Measurements from ENCODE around the gene ADGRL3. TPM values are rescaled to one million over a fixed set of nuclear protein-coding genes. Genes with fewer than 3 reads are reported as not detected.

ADGRL3 gene
- total RNA-seq, 2 experiments from 2014 or later, result not detected

DNA sequence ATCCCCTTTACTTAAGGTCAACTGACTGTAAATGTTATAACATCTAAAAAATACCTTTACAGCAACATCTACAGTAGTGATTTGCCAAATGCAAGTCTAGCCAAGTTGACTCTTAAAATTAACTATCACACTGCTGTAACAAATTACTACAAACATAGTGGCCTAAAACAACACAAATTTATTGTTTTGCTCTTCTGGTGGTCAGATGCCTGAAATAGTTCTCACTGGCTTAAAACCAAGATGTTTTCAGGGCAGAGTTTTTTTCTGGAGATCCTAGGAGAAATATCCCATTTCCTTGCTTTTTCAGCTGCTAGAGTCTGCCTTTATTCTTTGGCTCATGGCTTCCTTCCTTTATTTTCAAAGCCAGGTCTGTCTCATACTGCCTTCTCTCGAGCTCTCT is 120.5 kb downstream of the ADGRL3 start:
- H3K36me3 Mint-ChIP-seq (ENCODE audit: low read depth), result no peaks in the 10 kb centered on the region
- no peaks in the 10 kb centered on the region for H3K27me3 Mint-ChIP-seq
- H3K4me3 Mint-ChIP-seq, result no peak overlapping the region
- H3K4me1 Mint-ChIP-seq (ENCODE audit: low read depth), result no peaks in the 10 kb centered on the region
- DNase-seq (no peak), ATAC-seq (no peak)
- TF ChIP-seq CTCF (IDR thresholded peaks at IDR 0.05), result no peak
- intact Hi-C loops (cut with micrococcal nuclease), result no loop called here
- H3K27ac Mint-ChIP-seq, result no peak overlapping the region
- POLR2A ChIA-PET, result no interaction called here
- CTCF ChIA-PET, result no interaction called here
- peaks cover 12% of the 10 kb centered on the region for H3K9me3 Mint-ChIP-seq

- H3K4me3 Mint-ChIP-seq, result no peak overlapping the region
- intact Hi-C loops (cut with micrococcal nuclease), result no loop called here
- H3K27me3 Mint-ChIP-seq, result no peaks in the 10 kb centered on the region
- no peak for TF ChIP-seq CTCF (IDR thresholded peaks at IDR 0.05)
- no peaks in the 10 kb centered on the region for H3K4me1 Mint-ChIP-seq (ENCODE audit: low read depth)
- no peak overlapping the region for H3K27ac Mint-ChIP-seq
- DNase-seq (no peak), ATAC-seq (no peak)
- ChIA-PET POLR2A (no interaction called here), CTCF (no interaction called here)
- H3K36me3 Mint-ChIP-seq (ENCODE audit: low read depth), result no peaks in the 10 kb centered on the region
- H3K9me3 Mint-ChIP-seq, result peaks cover 7% of the 10 kb centered on the region
Measured at GRCh38 chr4:61332693-61333092, 132.6 kb downstream of the ADGRL3 start.

GRCh38 chr4:61333490-61333889 is 133.4 kb downstream of the ADGRL3 start:
- ChIA-PET CTCF (no interaction called here), POLR2A (no interaction called here)
- Mint-ChIP-seq H3K4me3 (no peak overlapping the region), H3K9me3 (peaks cover 7% of the 10 kb centered on the region), H3K27me3 (no peaks in the 10 kb centered on the region), H3K27ac (no peak overlapping the region), H3K4me1 (ENCODE audit: low read depth) (no peaks in the 10 kb centered on the region), H3K36me3 (ENCODE audit: low read depth) (no peaks in the 10 kb centered on the region)
- no peak for TF ChIP-seq CTCF (IDR thresholded peaks at IDR 0.05)
- intact Hi-C loops (cut with micrococcal nuclease), result no loop called here
- ATAC-seq (no peak), DNase-seq (no peak)

- no peaks in the 10 kb centered on the region for H3K4me1 Mint-ChIP-seq (ENCODE audit: low read depth)
- ATAC-seq, result no peak
- H3K27me3 Mint-ChIP-seq, result no peaks in the 10 kb centered on the region
- no peaks in the 10 kb centered on the region for H3K9me3 Mint-ChIP-seq
- no peak overlapping the region for H3K27ac Mint-ChIP-seq
- no peak for DNase-seq
- ChIA-PET POLR2A (no interaction called here), CTCF (no interaction called here)
- intact Hi-C loops (cut with micrococcal nuclease), result no loop called here
- H3K36me3 Mint-ChIP-seq (ENCODE audit: low read depth), result no peaks in the 10 kb centered on the region
- no peak for TF ChIP-seq CTCF (IDR thresholded peaks at IDR 0.05)
- H3K4me3 Mint-ChIP-seq, result no peak overlapping the region
Measured at GRCh38 chr4:61335241-61335763, 135.2 kb downstream of the ADGRL3 start.

- no peak for DNase-seq
- H3K4me3 Mint-ChIP-seq, result no peak overlapping the region
- no peaks in the 10 kb centered on the region for H3K27me3 Mint-ChIP-seq
- H3K4me1 Mint-ChIP-seq (ENCODE audit: low read depth), result no peaks in the 10 kb centered on the region
- no peak for ATAC-seq
- TF ChIP-seq CTCF (IDR thresholded peaks at IDR 0.05), result no peak
- ChIA-PET POLR2A (no interaction called here), CTCF (no interaction called here)
- H3K27ac Mint-ChIP-seq, result no peak overlapping the region
- intact Hi-C loops (cut with micrococcal nuclease), result no loop called here
- no peaks in the 10 kb centered on the region for H3K9me3 Mint-ChIP-seq
- H3K36me3 Mint-ChIP-seq (ENCODE audit: low read depth), result no peaks in the 10 kb centered on the region
Measured at GRCh38 chr4:61336488-61336887, 136.4 kb downstream of the ADGRL3 start.
